Measurements from ENCODE around the gene RSRC2. TPM values are rescaled to one million over a fixed set of nuclear protein-coding genes. Genes with fewer than 3 reads are reported as not detected.
A peak's percentile ranks its signal among the peaks of the same experiment; 100 is the strongest.

Gene RSRC2
- total and polyA plus RNA-seq, 10 of the 15 experiments (the other 5 are each of a cell fraction or from before 2014, with no cell fraction given) = 49.8 to 112 (median 60.6) TPM

DNA sequence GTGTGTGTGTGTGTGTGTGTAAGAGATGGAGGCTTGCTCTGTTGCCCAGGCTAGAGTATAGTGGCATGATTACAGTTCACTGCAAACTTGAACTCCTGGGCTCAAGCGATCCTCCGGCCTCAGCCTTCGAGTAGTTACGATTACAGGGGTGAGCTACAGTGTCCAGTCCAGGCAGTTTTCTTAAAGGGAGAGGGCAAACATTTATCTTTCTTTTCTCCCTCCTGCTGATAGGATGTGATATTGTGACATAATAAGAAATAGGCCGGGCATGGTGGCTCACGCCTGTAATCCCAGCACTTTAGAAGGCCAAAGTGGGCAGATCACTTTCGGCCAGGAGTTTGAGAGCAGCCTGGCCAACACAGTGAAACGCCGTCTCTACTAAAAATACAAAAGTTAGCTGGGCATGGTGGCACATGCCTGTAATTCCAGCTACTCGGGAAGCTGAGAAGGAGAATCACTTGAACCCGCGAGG lies 72.5 kb downstream of the RSRC2 start:
- Histone ChIP-seq H3K27ac (ENCODE audit: control insufficient read depth, insufficient read depth) (no peak overlapping the region), H3K27me3 (replicated peaks in 1 of 2; ENCODE audit: control insufficient read depth in 2 of 2, insufficient read depth in 2 of 2, low read length in 1 of 2) (no peaks in the 10 kb centered on the region), H3K79me2 (ENCODE audit: control insufficient read depth, insufficient read depth, low read length) (no peaks in the 10 kb centered on the region), H3K4me3 (no peak overlapping the region), H2AFZ (ENCODE audit: control insufficient read depth, low read depth, low read length) (peak overlapping the region; percentile 57), H3K9ac (ENCODE audit: control insufficient read depth, insufficient read depth, low read length) (no peak overlapping the region), H3K4me1 (ENCODE audit: control insufficient read depth, insufficient read depth, low read length) (peaks cover 22% of the 10 kb centered on the region), H3K9me3 (replicated peaks; ENCODE audit: control insufficient read depth, insufficient read depth, low read length) (no peaks in the 10 kb centered on the region), H4K20me1 (ENCODE audit: control insufficient read depth, insufficient read depth) (no peaks in the 10 kb centered on the region), H3K4me2 (ENCODE audit: control insufficient read depth, insufficient read depth) (no peak overlapping the region), H3K36me3 (ENCODE audit: control insufficient read depth in 2 of 2, insufficient read depth in 2 of 2, low read length in 1 of 2) (no peaks in the 10 kb centered on the region)
- FAIRE-seq (no peak), DNase-seq (ENCODE audit: low read depth, low spot score) (no peak), ATAC-seq (peak; percentile 17)
- ChIA-PET SMC1A (ENCODE audit: uncharacterized antibody, unreplicated experiment) (interaction anchor here (1.0 kb wide), 2 partner anchors 19 to 54 kb away, joined by 3 to 4 read pairs; no protein-coding TSS in a partner anchor), RAD21 (ENCODE audit: unreplicated experiment) (interaction anchor here (0.6 kb wide), 1 partner anchor 56 kb away, joined by 3 read pairs; no protein-coding TSS in a partner anchor), CTCF (no interaction called here), POLR2A (no interaction called here)
- BruUV-seq (replicated peaks) = no TSS peak
- WGBS (ENCODE audit: insufficient coverage, insufficient replicate concordance, low lambda C conversion rate, missing lambda C conversion rate) = 99% methylated on average over 12 of the region's 12 CpGs
- in situ Hi-C loops (cut with MboI) (no loop called here), intact Hi-C loops (cut with micrococcal nuclease; ENCODE audit: unreplicated experiment) (loop anchor here (5.0 kb wide), 1 partner anchor 42 kb away; no protein-coding TSS in a partner anchor)
- TF ChIP-seq RB1 (IDR thresholded peaks at IDR 0.05; ENCODE audit: borderline replicate concordance) = no peak
- TF ChIP-seq E2F8 (IDR thresholded peaks at IDR 0.05; ENCODE audit: low read depth, partially characterized antibody) = no peak
- no peak for TF ChIP-seq BCL11A (IDR thresholded peaks at IDR 0.05; ENCODE audit: low read depth, low read length)
- TF ChIP-seq USF1 (IDR thresholded peaks at IDR 0.05; ENCODE audit: borderline replicate concordance, extremely low read length, insufficient read depth, low read depth, low read length) = no peak
- TF ChIP-seq EED (IDR thresholded peaks at IDR 0.05; ENCODE audit: low read depth) = no peak
- TF ChIP-seq JUNB (IDR thresholded peaks at IDR 0.05) = no peak

Small RNAs within 50 kb of the gene (small RNA-seq; reads per million reads assigned to genes)
- gene AC026333.1 = not detected
- gene RF00411 = not detected

Other genes starting within 250 kb of the RSRC2 start
Only the 7 nearest of the 8 such genes appear.
- 23.8 and 26.6 TPM in 2 replicates for gene CLIP1, start 104.3 kb downstream of the RSRC2 start, total RNA-seq (2014; rRNA removed)
- gene CLIP1, start 104.3 kb downstream of the RSRC2 start, total RNA-seq (2014; rRNA removed; fragmentation: Illumina TruSeq; extraction: Trizol) = 44.0 and 45.4 TPM in 2 replicates
- 39.2 and 39.4 TPM in 2 replicates for gene CLIP1, start 104.3 kb downstream of the RSRC2 start, total RNA-seq (2021)
- 25.8 and 32.0 TPM in 2 replicates for gene CLIP1, start 104.3 kb downstream of the RSRC2 start, polyA plus RNA-seq (2011; rRNA removed)
- gene CLIP1, start 104.3 kb downstream of the RSRC2 start, polyA plus RNA-seq (2014; fragmentation: Illumina TruSeq; extraction: Trizol) = 39.9 and 42.0 TPM in 2 replicates
- 1 to 10 TPM; 6.0 to 6.3 TPM for gene CLIP1, start 104.3 kb downstream of the RSRC2 start, polyA plus RNA-seq (2014; fragmentation: Nextera tagmentation; extraction: Ambion mirVana)
- gene CLIP1, start 104.3 kb downstream of the RSRC2 start, polyA plus RNA-seq (2014; rRNA removed) = 20.0 and 23.4 TPM in 2 replicates
- gene CLIP1, start 104.3 kb downstream of the RSRC2 start, polyA plus RNA-seq (2016; fragmentation: Nextera tagmentation; extraction: Ambion mirVana) = 10 to 100 TPM; 19.9 to 26.6 TPM
- 23.6 and 25.1 TPM in 2 replicates for gene ZCCHC8, start 26.0 kb downstream of the RSRC2 start, total RNA-seq (2014; rRNA removed)
- 28.9 and 30.3 TPM in 2 replicates for gene ZCCHC8, start 26.0 kb downstream of the RSRC2 start, total RNA-seq (2014; rRNA removed; fragmentation: Illumina TruSeq; extraction: Trizol)
- 20.6 and 22.2 TPM in 2 replicates for gene ZCCHC8, start 26.0 kb downstream of the RSRC2 start, total RNA-seq (2021)
- gene ZCCHC8, start 26.0 kb downstream of the RSRC2 start, polyA plus RNA-seq (2011; rRNA removed) = 26.2 and 36.2 TPM in 2 replicates
- 34.8 and 46.5 TPM in 2 replicates for gene ZCCHC8, start 26.0 kb downstream of the RSRC2 start, polyA plus RNA-seq (2014; fragmentation: Illumina TruSeq; extraction: Trizol)
- 1 to 10 TPM; 8.8 to 9.4 TPM for gene ZCCHC8, start 26.0 kb downstream of the RSRC2 start, polyA plus RNA-seq (2014; fragmentation: Nextera tagmentation; extraction: Ambion mirVana)
- 21.1 and 21.8 TPM in 2 replicates for gene ZCCHC8, start 26.0 kb downstream of the RSRC2 start, polyA plus RNA-seq (2014; rRNA removed)
- gene ZCCHC8, start 26.0 kb downstream of the RSRC2 start, polyA plus RNA-seq (2016; fragmentation: Nextera tagmentation; extraction: Ambion mirVana) = 10 to 100 TPM; 16.9 to 18.7 TPM
- gene KNTC1, start 313 bp upstream of the RSRC2 start, total RNA-seq (2014; rRNA removed) = 91.4 and 102 TPM in 2 replicates
- gene KNTC1, start 313 bp upstream of the RSRC2 start, total RNA-seq (2014; rRNA removed; fragmentation: Illumina TruSeq; extraction: Trizol) = 118 and 120 TPM in 2 replicates
- gene KNTC1, start 313 bp upstream of the RSRC2 start, total RNA-seq (2021) = 63.0 and 68.3 TPM in 2 replicates
- 88.6 and 112 TPM in 2 replicates for gene KNTC1, start 313 bp upstream of the RSRC2 start, polyA plus RNA-seq (2011; rRNA removed)
- 84.2 and 111 TPM in 2 replicates for gene KNTC1, start 313 bp upstream of the RSRC2 start, polyA plus RNA-seq (2014; fragmentation: Illumina TruSeq; extraction: Trizol)
- gene KNTC1, start 313 bp upstream of the RSRC2 start, polyA plus RNA-seq (2014; fragmentation: Nextera tagmentation; extraction: Ambion mirVana) = 10 to 100 TPM; 37.2 to 38.3 TPM
- 80.2 and 95.0 TPM in 2 replicates for gene KNTC1, start 313 bp upstream of the RSRC2 start, polyA plus RNA-seq (2014; rRNA removed)
- gene KNTC1, start 313 bp upstream of the RSRC2 start, polyA plus RNA-seq (2016; fragmentation: Nextera tagmentation; extraction: Ambion mirVana) = 10 to 100 TPM; 52.9 to 64.8 TPM
- 0.22 and 0.34 TPM in 2 replicates for gene HCAR2, start 176.4 kb upstream of the RSRC2 start, total RNA-seq (2014; rRNA removed)
- gene HCAR2, start 176.4 kb upstream of the RSRC2 start, total RNA-seq (2014; rRNA removed; fragmentation: Illumina TruSeq; extraction: Trizol) = 0.22 and 0.37 TPM in 2 replicates
- gene HCAR2, start 176.4 kb upstream of the RSRC2 start, total RNA-seq (2021) = 0.13 and 0.28 TPM in 2 replicates
- 0.16 and 0.19 TPM in 2 replicates for gene HCAR2, start 176.4 kb upstream of the RSRC2 start, polyA plus RNA-seq (2011; rRNA removed)
- 0.25 and 0.93 TPM in 2 replicates for gene HCAR2, start 176.4 kb upstream of the RSRC2 start, polyA plus RNA-seq (2014; fragmentation: Illumina TruSeq; extraction: Trizol)
- under 1 TPM; 0.37 to 0.66 TPM for gene HCAR2, start 176.4 kb upstream of the RSRC2 start, polyA plus RNA-seq (2014; fragmentation: Nextera tagmentation; extraction: Ambion mirVana)
- 0.18 and 0.58 TPM in 2 replicates for gene HCAR2, start 176.4 kb upstream of the RSRC2 start, polyA plus RNA-seq (2014; rRNA removed)
- gene HCAR2, start 176.4 kb upstream of the RSRC2 start, polyA plus RNA-seq (2016; fragmentation: Nextera tagmentation; extraction: Ambion mirVana) = under 1 TPM; 0.43 to 0.48 TPM
- 1.0 and 1.2 TPM in 2 replicates for gene HCAR3, start 189.9 kb upstream of the RSRC2 start, total RNA-seq (2014; rRNA removed)
- 2.0 and 2.4 TPM in 2 replicates for gene HCAR3, start 189.9 kb upstream of the RSRC2 start, total RNA-seq (2014; rRNA removed; fragmentation: Illumina TruSeq; extraction: Trizol)
- gene HCAR3, start 189.9 kb upstream of the RSRC2 start, total RNA-seq (2021) = 1.9 and 2.2 TPM in 2 replicates
- gene HCAR3, start 189.9 kb upstream of the RSRC2 start, polyA plus RNA-seq (2011; rRNA removed) = 0.50 and 0.57 TPM in 2 replicates
- 2.4 and 3.1 TPM in 2 replicates for gene HCAR3, start 189.9 kb upstream of the RSRC2 start, polyA plus RNA-seq (2014; fragmentation: Illumina TruSeq; extraction: Trizol)
- 1 to 10 TPM; 2.2 to 3.0 TPM for gene HCAR3, start 189.9 kb upstream of the RSRC2 start, polyA plus RNA-seq (2014; fragmentation: Nextera tagmentation; extraction: Ambion mirVana)
- 1.5 and 2.4 TPM in 2 replicates for gene HCAR3, start 189.9 kb upstream of the RSRC2 start, polyA plus RNA-seq (2014; rRNA removed)
- 1 to 10 TPM; 1.6 to 2.2 TPM for gene HCAR3, start 189.9 kb upstream of the RSRC2 start, polyA plus RNA-seq (2016; fragmentation: Nextera tagmentation; extraction: Ambion mirVana)
- under 0.01 TPM in 1 of 2 replicates, not detected in the other for gene HCAR1, start 203.9 kb upstream of the RSRC2 start, total RNA-seq (2014; rRNA removed)
- gene HCAR1, start 203.9 kb upstream of the RSRC2 start, total RNA-seq (2014; rRNA removed; fragmentation: Illumina TruSeq; extraction: Trizol) = 0.04 and 0.05 TPM in 2 replicates
- 0.05 TPM in 2 replicates for gene HCAR1, start 203.9 kb upstream of the RSRC2 start, total RNA-seq (2021)
- not detected in 2 replicates for gene HCAR1, start 203.9 kb upstream of the RSRC2 start, polyA plus RNA-seq (2011; rRNA removed)
- 0.01 and 0.03 TPM in 2 replicates for gene HCAR1, start 203.9 kb upstream of the RSRC2 start, polyA plus RNA-seq (2014; fragmentation: Illumina TruSeq; extraction: Trizol)
- not detected for gene HCAR1, start 203.9 kb upstream of the RSRC2 start, polyA plus RNA-seq (2014; fragmentation: Nextera tagmentation; extraction: Ambion mirVana)
- gene HCAR1, start 203.9 kb upstream of the RSRC2 start, polyA plus RNA-seq (2014; rRNA removed) = 0.06 TPM in 1 of 2 replicates, not detected in the other
- not detected for gene HCAR1, start 203.9 kb upstream of the RSRC2 start, polyA plus RNA-seq (2016; fragmentation: Nextera tagmentation; extraction: Ambion mirVana)
- gene DENR, start 225.9 kb upstream of the RSRC2 start, total RNA-seq (2014; rRNA removed) = 46.7 and 51.8 TPM in 2 replicates
- gene DENR, start 225.9 kb upstream of the RSRC2 start, total RNA-seq (2014; rRNA removed; fragmentation: Illumina TruSeq; extraction: Trizol) = 60.4 and 61.4 TPM in 2 replicates
- 52.0 and 54.3 TPM in 2 replicates for gene DENR, start 225.9 kb upstream of the RSRC2 start, total RNA-seq (2021)
- 55.6 and 96.0 TPM in 2 replicates for gene DENR, start 225.9 kb upstream of the RSRC2 start, polyA plus RNA-seq (2011; rRNA removed)
- gene DENR, start 225.9 kb upstream of the RSRC2 start, polyA plus RNA-seq (2014; fragmentation: Illumina TruSeq; extraction: Trizol) = 67.8 and 74.6 TPM in 2 replicates
- 10 to 100 TPM; 29.4 to 44.5 TPM for gene DENR, start 225.9 kb upstream of the RSRC2 start, polyA plus RNA-seq (2014; fragmentation: Nextera tagmentation; extraction: Ambion mirVana)
- gene DENR, start 225.9 kb upstream of the RSRC2 start, polyA plus RNA-seq (2014; rRNA removed) = 50.9 and 61.1 TPM in 2 replicates
- 10 to 100 TPM; 94.2 to 97.7 TPM for gene DENR, start 225.9 kb upstream of the RSRC2 start, polyA plus RNA-seq (2016; fragmentation: Nextera tagmentation; extraction: Ambion mirVana)